Right atrium auricular region (tissue), 2 donors: ENCODE data around the gene DPP4. TPM values are rescaled to one million over a fixed set of nuclear protein-coding genes. Genes with fewer than 3 reads are reported as not detected.

Source experiments
- DNase-seq: peaks from one replicate; pipeline ENCODE4 v3.0.0-alpha.2; 2019; ENCODE audit warnings: low spot score
- H3K27ac ChIP-seq, 2 donors: fragments of 200-600 bp; sonication (generic); 1 replicate in 1 of 2; 2 replicates in 1 of 2; pipeline ENCODE4 v1.5.1; 2016 to 2019
- H3K27me3 ChIP-seq, 2 donors: fragments of 200-600 bp; sonication (generic); one replicate each; pipeline versions ENCODE4 v1.5.1 to v1.6.0; 2017 to 2019
- H3K36me3 ChIP-seq: fragments of 200-600 bp; sonication (generic); one replicate; pipeline ENCODE4 v1.5.1; 2016
- H3K4me1 ChIP-seq, 2 donors: fragments of 200-600 bp; sonication (generic); one replicate each; pipeline versions ENCODE4 v1.5.1 to v1.6.0; 2017 to 2019
- H3K4me3 ChIP-seq, 2 donors: fragments of 200-600 bp; sonication (generic); 1 replicate in 1 of 2; 2 replicates in 1 of 2; pipeline ENCODE4 v1.5.1; 2017 to 2019; ENCODE audit warnings: mild to moderate bottlenecking in 1 of 2, moderate library complexity in 1 of 2
- H3K9me3 ChIP-seq, 2 donors: fragments of 200-600 bp; sonication (generic); one replicate each; pipeline ENCODE4 v1.5.1; 2019
- total RNA-seq, 2 donors: library from RNA; depleted of rRNA; stranded (reverse); fragments of >200 nt; gene quantifications; one replicate each; pipeline ENCODE4 v1.1.0, GENCODE V29; 2016
- TF ChIP-seq, protein P1 (sequence below), 2 donors: fragments of 200-600 bp; sonication (generic); IDR thresholded peaks; one replicate each; pipeline ENCODE4 v1.5.1; 2019; ENCODE audit warnings: antibody characterized with exemption in 2 of 2

DPP4 gene
- total RNA-seq, 2 donors from 2014 or later, result 4.5 to 6.8 TPM

GRCh38 chr2:162092008-162092390 is 18.0 kb upstream of the DPP4 start:
- Histone ChIP-seq H3K9me3 (no peaks in the 10 kb centered on the region), H3K27me3 (no peaks in the 10 kb centered on the region), H3K36me3 (no peaks in the 10 kb centered on the region), H3K4me1 (peaks cover 0 to 18% of the 10 kb centered on the region in 2 donors), H3K27ac (no peak overlapping the region), H3K4me3 (no peak overlapping the region)
- TF ChIP-seq, protein P1, sequence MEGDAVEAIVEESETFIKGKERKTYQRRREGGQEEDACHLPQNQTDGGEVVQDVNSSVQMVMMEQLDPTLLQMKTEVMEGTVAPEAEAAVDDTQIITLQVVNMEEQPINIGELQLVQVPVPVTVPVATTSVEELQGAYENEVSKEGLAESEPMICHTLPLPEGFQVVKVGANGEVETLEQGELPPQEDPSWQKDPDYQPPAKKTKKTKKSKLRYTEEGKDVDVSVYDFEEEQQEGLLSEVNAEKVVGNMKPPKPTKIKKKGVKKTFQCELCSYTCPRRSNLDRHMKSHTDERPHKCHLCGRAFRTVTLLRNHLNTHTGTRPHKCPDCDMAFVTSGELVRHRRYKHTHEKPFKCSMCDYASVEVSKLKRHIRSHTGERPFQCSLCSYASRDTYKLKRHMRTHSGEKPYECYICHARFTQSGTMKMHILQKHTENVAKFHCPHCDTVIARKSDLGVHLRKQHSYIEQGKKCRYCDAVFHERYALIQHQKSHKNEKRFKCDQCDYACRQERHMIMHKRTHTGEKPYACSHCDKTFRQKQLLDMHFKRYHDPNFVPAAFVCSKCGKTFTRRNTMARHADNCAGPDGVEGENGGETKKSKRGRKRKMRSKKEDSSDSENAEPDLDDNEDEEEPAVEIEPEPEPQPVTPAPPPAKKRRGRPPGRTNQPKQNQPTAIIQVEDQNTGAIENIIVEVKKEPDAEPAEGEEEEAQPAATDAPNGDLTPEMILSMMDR (IDR thresholded peaks at IDR 0.05), result no peak
- DNase-seq, result no peak

- Histone ChIP-seq H3K4me1 (peaks cover 0 to 18% of the 10 kb centered on the region in 2 donors), H3K27ac (no peak overlapping the region), H3K9me3 (no peaks in the 10 kb centered on the region), H3K36me3 (no peaks in the 10 kb centered on the region), H3K4me3 (no peak overlapping the region), H3K27me3 (no peaks in the 10 kb centered on the region)
- TF ChIP-seq, protein P1 (IDR thresholded peaks at IDR 0.05), result no peak
- no peak for DNase-seq
Measured at GRCh38 chr2:162091325-162092007, 17.5 kb upstream of the DPP4 start.

GRCh38 chr2:162090109-162090508 is 16.1 kb upstream of the DPP4 start:
- DNase-seq, result no peak
- H3K9me3 ChIP-seq, result no peaks in the 10 kb centered on the region
- no peaks in the 10 kb centered on the region for H3K36me3 ChIP-seq
- H3K27me3 ChIP-seq, result no peaks in the 10 kb centered on the region
- H3K4me1 ChIP-seq, result peaks cover 0 to 18% of the 10 kb centered on the region in 2 donors
- no peak overlapping the region for H3K27ac ChIP-seq
- H3K4me3 ChIP-seq, result no peak overlapping the region
- TF ChIP-seq, protein P1 (IDR thresholded peaks at IDR 0.05), result no peak

DNA sequence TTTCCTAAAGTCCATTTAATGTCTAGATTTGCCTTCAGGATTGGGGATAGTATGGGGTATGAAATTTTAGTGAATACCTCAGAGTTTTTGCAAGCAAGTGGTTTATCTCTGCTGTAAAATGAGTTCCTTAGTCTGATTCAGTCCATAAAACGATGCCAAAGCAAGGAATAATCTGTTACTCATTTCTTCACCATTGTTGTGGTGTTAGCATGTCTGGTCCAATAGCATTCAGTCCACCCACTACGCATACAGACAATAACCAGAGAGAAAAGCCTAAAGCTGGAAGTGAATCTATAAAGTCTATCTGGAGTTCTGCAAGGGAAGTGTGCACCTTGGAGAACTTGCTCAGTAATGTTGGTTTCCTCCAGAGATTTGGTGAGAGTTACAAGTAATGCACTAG is 12.9 kb upstream of the DPP4 start:
- Histone ChIP-seq H3K27me3 (no peaks in the 10 kb centered on the region), H3K27ac (no peak overlapping the region), H3K9me3 (no peaks in the 10 kb centered on the region), H3K36me3 (no peaks in the 10 kb centered on the region), H3K4me3 (no peak overlapping the region), H3K4me1 (peaks cover 0 to 7% of the 10 kb centered on the region in 2 donors)
- no peak for DNase-seq
- TF ChIP-seq, protein P1 (IDR thresholded peaks at IDR 0.05), result no peak

DNA sequence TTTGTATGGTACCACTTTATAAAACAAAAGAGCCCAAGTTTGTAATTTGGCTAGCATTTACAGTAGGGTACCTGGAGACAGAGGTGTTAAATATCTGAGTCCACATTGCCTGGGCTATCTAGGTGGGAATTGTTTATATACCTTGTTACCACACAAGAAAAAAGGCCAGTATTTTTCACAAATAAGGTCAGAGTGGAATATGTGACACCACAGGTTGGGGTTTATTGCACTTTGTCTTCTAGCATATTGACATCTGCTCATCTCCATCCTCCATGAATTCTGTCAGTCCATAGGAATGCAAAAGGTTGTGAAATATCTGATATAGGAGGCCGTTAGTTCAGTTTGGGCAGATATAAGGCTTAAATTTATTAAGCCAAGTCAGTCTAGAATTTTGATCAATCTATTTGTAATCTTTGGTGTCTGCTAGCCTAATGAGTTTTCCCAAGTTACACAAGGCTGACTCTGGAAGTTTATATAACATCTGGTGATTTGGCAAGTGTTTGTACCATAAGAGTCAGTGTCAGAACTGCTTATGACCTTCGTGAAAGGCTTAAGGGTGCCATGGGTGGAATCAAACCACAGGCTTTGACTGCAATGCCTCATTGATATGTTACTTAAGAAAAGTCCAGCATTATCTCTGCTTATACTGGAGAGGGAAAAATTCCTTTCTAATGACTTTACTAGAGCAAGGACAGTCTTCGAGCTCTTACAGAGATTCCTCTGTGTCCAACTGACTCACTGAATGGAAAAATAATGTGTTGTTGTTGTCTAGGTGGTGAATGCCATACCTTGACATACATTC is 11.3 kb upstream of the DPP4 start:
- TF ChIP-seq, protein P1 (IDR thresholded peaks at IDR 0.05), result no peak
- no peak for DNase-seq
- Histone ChIP-seq H3K27ac (no peak overlapping the region), H3K4me3 (no peak overlapping the region), H3K27me3 (no peaks in the 10 kb centered on the region), H3K9me3 (no peaks in the 10 kb centered on the region), H3K4me1 (no peaks in the 10 kb centered on the region), H3K36me3 (no peaks in the 10 kb centered on the region)
